CD4-positive, alpha-beta T cell (primary cell): ENCODE results near the gene SDS. TPM values are rescaled to one million over a fixed set of nuclear protein-coding genes. Genes with fewer than 3 reads are reported as not detected.

ENCODE experiments used
- ATAC-seq: fragments of 200-7000 bp; cut with Tn5 transposase; one replicate; pipeline ENCODE4 v1.10.0; 2022; ENCODE audit warnings: mild to moderate bottlenecking; ENCODE audit not compliant: poor library complexity
- CTCF ChIA-PET: fragments of 350-600 bp; sonication (Branson Sonifier 250); formaldehyde crosslinking; loops from one replicate; lab custom pipeline; 2021; ENCODE audit warnings: antibody characterized with exemption, inconsistent platforms; lab: Charles Lee
- POLR2A ChIA-PET: fragments of 350-600 bp; sonication (Branson Sonifier 250); formaldehyde crosslinking; loops from one replicate; lab custom pipeline; 2021; ENCODE audit warnings: antibody characterized with exemption, inconsistent platforms; lab: Charles Lee
- DNase-seq, 14 experiments: peaks; one replicate each; pipeline ENCODE4 v3.0.0-alpha.2; 2013 to 2020; ENCODE audit warnings: mixed read lengths in 2 of 14
- H3K27ac ChIP-seq, 2 donors: one replicate each; pipeline versions ENCODE4 v1.5.1 to v1.7.0; 2013; ENCODE audit warnings: low read length in 2 of 2, low read depth in 1 of 2, mild to moderate bottlenecking in 1 of 2
- H3K27me3 ChIP-seq, 2 experiments: 1 replicate in 1 of 2; 2 replicates in 1 of 2; pipeline versions ENCODE4 v1.6.1 to v1.7.0; 2013; ENCODE audit warnings: low read length in 2 of 2, control low read depth in 1 of 2, mild to moderate bottlenecking in 1 of 2, moderate library complexity in 1 of 2; ENCODE audit not compliant: insufficient read depth in 2 of 2, control insufficient read depth in 1 of 2
- H3K36me3 ChIP-seq: one replicate; pipeline ENCODE4 v1.6.1; 2013; ENCODE audit warnings: low read length, control low read depth; ENCODE audit not compliant: insufficient read depth
- H3K4me1 ChIP-seq: one replicate; pipeline ENCODE4 v1.6.1; 2013; ENCODE audit warnings: low read length, control low read depth; ENCODE audit not compliant: insufficient read depth
- H3K4me3 ChIP-seq: one replicate; pipeline ENCODE4 v1.5.1; 2013; ENCODE audit warnings: mild to moderate bottlenecking, low read length, moderate library complexity
- H3K9me3 ChIP-seq, 2 experiments: 1 replicate in 1 of 2; 2 replicates in 1 of 2; pipeline versions ENCODE4 v1.6.1 to v1.7.0; 2013; ENCODE audit warnings: low read length in 2 of 2, mild to moderate bottlenecking in 2 of 2, control low read depth in 1 of 2, moderate library complexity in 1 of 2; ENCODE audit not compliant: control insufficient read depth in 1 of 2, insufficient read depth in 1 of 2
- H3K27ac Mint-ChIP-seq: one replicate; pipeline ENCODE4 v1.8.0; 2020; ENCODE audit warnings: mixed read lengths
- H3K27me3 Mint-ChIP-seq: one replicate; pipeline ENCODE4 v1.8.0; 2021; ENCODE audit warnings: mixed read lengths
- H3K36me3 Mint-ChIP-seq: one replicate; pipeline ENCODE4 v1.8.0; 2021; ENCODE audit warnings: low read depth, mixed read lengths
- H3K4me1 Mint-ChIP-seq: one replicate; pipeline ENCODE4 v1.8.0; 2021; ENCODE audit warnings: low read depth, mixed read lengths
- H3K4me3 Mint-ChIP-seq: one replicate; pipeline ENCODE4 v1.8.0; 2020; ENCODE audit warnings: mild to moderate bottlenecking, mixed read lengths
- H3K9me3 Mint-ChIP-seq: one replicate; pipeline ENCODE4 v1.8.0; 2020; ENCODE audit warnings: mixed read lengths
- CTCF ChIP-seq: fragments of 200-600 bp; IDR thresholded peaks from one replicate; pipeline ENCODE4 v1.8.0; 2022; ENCODE audit warnings: antibody characterized with exemption, mild to moderate bottlenecking
- intact Hi-C, 2 experiments: fragments of 100-400 bp; cut with DNase I in 1 of 2; cut with micrococcal nuclease in 1 of 2; formaldehyde crosslinking; loops; one replicate each; pipeline versions ENCODE4 v1.15.1 to v1.9.0; 2023 to 2025; cut with DNase I, micrococcal nuclease
- total RNA-seq, 174 experiments: library from RNA in 2 of 174; stranded (reverse) in 2 of 174; gene quantifications; one replicate each; pipeline ENCODE4 v1.2.3 and lab custom pipeline; 2021 to 2026

SDS gene
- total RNA-seq, 2 experiments from 2014 or later: not detected

GRCh38 chr12:113400362-113400761, 3.3 kb downstream of the SDS start:
- Mint-ChIP-seq H3K9me3 (no peaks in the 10 kb centered on the region), H3K36me3 (no peaks in the 10 kb centered on the region), H3K27me3 (peaks cover 10% of the 10 kb centered on the region), H3K4me3 (no peak overlapping the region), H3K27ac (no peak overlapping the region), H3K4me1 (no peaks in the 10 kb centered on the region)
- ChIA-PET POLR2A (no interaction called here), CTCF (no interaction called here)
- H3K4me3 ChIP-seq: no peak overlapping the region
- DNase-seq (no peak), ATAC-seq (no peak)
- no peak overlapping the region for H3K27ac ChIP-seq
- intact Hi-C loops: no loop called here
- H3K4me1 ChIP-seq: peaks cover 2% of the 10 kb centered on the region
- peaks cover 0 to 4% of the 10 kb centered on the region in 2 experiments for H3K27me3 ChIP-seq
- peaks cover 0 to 10% of the 10 kb centered on the region in 2 experiments for H3K9me3 ChIP-seq
- no peaks in the 10 kb centered on the region for H3K36me3 ChIP-seq
- no peak for TF ChIP-seq CTCF

- Histone ChIP-seq H3K27ac (no peak overlapping the region), H3K27me3 (peaks cover 0 to 4% of the 10 kb centered on the region in 2 experiments), H3K4me3 (no peak overlapping the region), H3K36me3 (no peaks in the 10 kb centered on the region), H3K4me1 (peaks cover 2% of the 10 kb centered on the region), H3K9me3 (peaks cover 0 to 11% of the 10 kb centered on the region in 2 experiments)
- no peak for TF ChIP-seq CTCF
- ChIA-PET CTCF (no interaction called here), POLR2A (no interaction called here)
- no peaks in the 10 kb centered on the region for H3K4me1 Mint-ChIP-seq
- no peak for DNase-seq
- intact Hi-C loops: no loop called here
- no peak overlapping the region for H3K4me3 Mint-ChIP-seq
- peaks cover 8% of the 10 kb centered on the region for H3K27me3 Mint-ChIP-seq
- ATAC-seq: no peak
- H3K9me3 Mint-ChIP-seq: no peaks in the 10 kb centered on the region
- no peak overlapping the region for H3K27ac Mint-ChIP-seq
- no peaks in the 10 kb centered on the region for H3K36me3 Mint-ChIP-seq
Observed at GRCh38 chr12:113399490-113399889, 4.2 kb downstream of the SDS start.

- Histone ChIP-seq H3K36me3 (no peaks in the 10 kb centered on the region), H3K27ac (no peak overlapping the region), H3K4me3 (no peak overlapping the region), H3K27me3 (no peaks in the 10 kb centered on the region), H3K4me1 (peaks cover under 1% of the 10 kb centered on the region), H3K9me3 (peaks cover 0 to 14% of the 10 kb centered on the region in 2 experiments)
- Mint-ChIP-seq H3K4me3 (no peak overlapping the region), H3K9me3 (no peaks in the 10 kb centered on the region), H3K27ac (no peak overlapping the region), H3K27me3 (no peaks in the 10 kb centered on the region), H3K36me3 (no peaks in the 10 kb centered on the region), H3K4me1 (no peaks in the 10 kb centered on the region)
- intact Hi-C loops: no loop called here
- DNase-seq: no peak
- ChIA-PET POLR2A (no interaction called here), CTCF (no interaction called here)
- ATAC-seq: no peak
- TF ChIP-seq CTCF: no peak
Observed at GRCh38 chr12:113398346-113399290, 5.1 kb downstream of the SDS start.
